Stimulated activated CD8-positive, alpha-beta memory T cell treated with anti-CD3 and anti-CD28 coated beads, Interleukin-15, amount 100 ng/mL, for 24 hours (primary cell): ENCODE data around the gene KLF3.

Experiments
- DNase-seq: peaks from one replicate; pipeline ENCODE4 v3.0.0-alpha.2; 2020; ENCODE audit warnings: low read depth

The KLF3 gene

DNA sequence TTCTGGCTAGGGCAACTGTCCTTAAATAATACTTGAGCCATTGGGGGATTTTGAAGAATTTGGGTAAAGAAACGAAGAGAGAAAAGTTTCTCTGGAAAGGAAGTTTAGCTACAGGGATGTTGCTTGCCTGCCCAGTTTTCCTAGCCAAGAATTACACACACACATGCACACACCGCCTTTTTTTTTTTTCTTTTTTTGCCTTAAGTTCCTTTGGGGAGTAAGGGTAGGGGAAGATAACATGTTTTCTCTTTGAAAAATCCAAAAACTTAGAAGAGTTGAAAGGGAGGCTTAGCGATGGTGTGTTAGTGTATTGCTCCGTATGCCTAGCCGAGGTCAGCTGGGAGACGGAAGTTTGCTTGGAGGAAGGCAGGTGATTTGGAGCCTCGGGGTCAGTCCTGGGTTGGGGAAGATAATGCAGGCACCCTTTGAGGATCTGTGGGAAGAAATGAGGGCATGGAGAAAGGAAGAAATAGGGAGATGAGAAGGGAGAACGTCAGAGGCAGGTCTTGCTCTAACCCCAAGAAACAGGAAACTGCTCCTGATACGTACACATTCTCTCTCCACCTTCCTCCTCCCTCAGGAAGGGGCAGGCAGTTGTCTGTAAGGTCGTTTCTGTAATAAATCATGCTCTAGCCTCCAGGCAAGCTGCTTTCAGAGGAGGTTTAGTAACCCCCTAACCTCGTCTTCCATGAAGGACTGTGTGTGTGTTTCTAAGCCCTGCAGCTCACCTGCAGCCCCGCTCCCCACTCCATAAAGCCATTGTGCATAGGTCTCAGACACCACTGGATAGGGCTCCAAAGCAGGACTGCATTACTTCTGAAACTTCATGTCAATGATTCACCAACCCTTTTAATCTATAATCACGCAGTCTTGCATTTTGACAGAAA is 10.5 kb downstream of the KLF3 start:
- DNase-seq, result no peak

DNA sequence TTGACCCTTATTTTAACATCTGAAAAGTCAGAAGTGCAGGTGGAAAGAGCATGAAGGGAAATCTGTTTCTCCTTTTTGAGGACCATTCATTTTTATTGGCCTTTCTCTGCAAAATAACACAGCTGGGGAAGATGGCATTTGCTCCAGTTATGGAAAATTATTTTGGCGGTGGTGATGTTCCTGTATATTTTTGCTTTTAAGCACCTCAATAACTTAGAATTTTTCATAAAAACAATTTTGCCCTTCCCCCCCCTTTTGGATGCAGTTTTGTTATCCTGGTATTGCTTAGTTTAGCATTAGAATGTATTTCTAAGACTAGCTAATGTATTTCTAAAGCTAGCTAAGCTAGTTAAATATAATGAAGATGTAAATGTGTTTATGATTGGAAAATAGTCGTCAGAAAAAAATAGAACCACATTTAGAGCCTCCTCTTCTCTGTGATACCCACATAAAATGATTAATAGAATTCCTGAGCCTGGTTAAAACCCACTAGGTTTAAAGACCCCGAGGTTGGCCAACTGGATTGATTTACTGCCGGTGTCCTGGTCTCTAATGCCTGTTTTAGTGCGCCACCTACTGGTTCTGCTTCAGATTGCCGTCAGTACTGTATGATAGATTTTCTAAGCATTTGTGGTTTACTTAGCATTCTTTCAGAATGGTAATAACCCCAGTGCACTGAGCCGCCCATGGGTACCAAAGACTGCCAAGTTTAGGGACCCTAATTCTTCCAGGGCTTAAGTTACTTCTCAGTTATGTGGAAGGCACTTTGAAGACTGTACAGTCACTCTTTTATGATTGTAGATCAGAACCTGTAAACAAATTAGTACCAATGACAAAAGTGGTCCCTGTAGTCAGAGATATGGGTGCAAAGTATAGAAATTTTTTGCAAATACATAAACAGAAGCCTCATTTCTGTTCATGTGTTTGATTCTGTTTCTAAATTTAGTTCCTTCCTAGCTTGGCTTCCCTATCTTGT is 11.4 kb downstream of the KLF3 start:
- peak; percentile 58 for DNase-seq

DNA sequence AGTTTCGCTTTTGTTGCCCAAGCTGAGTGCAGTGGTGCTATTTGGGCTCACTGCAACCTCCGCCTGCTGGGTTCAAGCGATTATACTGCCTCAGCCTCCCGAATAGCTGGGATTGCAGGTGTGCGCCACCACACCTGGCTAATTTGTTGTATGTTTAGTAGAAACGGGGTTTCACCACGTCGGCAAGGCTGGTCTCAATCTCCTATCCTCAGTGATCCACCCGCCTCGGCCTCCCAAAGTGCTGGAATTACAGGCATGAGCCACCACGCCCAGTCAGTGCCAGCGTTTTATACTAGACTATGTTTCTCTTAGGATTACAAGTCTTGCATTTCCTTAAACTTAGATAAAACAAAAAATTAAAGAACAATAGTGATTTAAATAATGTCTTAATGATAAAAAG is 13.0 kb downstream of the KLF3 start:
- no peak for DNase-seq

DNA sequence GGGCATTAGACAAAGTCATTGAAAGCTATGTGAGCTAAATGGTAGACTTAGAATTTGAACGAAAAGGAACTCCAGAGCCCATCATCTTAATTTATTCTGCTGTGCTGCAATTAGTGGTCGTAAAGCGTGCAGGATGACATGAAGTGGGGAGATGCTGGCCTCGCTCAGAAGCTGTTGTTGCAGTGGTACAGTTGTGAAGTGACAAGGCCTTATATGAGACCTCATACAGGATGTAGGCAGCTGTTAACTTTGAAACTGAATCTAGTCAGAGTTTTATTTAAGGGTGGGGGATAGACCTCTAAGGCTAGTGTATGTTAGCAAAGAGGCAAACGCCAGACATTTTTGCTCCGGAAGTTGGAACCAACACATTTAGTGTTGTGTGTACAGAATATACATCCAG is 13.4 kb downstream of the KLF3 start:
- DNase-seq, result no peak

DNA sequence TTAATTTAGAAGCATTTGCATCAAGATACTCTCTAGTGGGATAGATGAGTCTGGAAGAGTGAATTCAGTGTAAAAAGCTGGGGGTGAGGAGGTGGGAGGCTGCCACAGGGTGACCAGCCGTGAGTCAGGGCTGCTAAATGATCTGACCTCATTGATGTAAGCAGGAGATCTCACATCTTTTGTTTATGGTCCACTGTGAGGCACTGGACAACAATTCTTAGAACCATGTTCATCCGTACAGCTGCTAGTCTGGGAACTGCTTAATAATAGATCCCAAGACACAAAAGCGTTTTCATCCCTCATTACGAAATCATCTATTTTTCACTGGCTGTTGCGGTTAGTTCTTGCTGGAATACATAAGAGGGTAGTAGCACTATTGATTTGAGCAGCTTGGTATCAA is 14.1 kb downstream of the KLF3 start:
- no peak for DNase-seq

DNA sequence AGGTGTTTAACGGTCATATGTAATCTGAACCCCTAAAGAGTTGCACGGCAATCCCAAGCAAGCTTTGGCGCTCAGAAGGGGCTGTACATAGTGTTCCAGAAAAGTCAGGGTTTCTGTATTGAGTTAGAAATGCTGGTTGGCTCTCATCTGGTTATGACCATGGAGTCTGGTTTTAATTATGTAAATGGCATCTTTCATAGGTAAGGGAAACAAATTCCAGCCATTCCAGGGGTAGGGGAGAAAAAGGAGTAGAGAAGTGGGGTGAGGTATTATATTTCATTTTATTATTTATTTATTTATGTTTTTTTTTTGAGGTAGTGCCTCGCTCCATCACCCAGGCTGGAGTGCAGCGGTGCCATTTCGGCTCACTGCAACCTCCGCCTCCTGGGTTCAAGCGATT is 15.9 kb downstream of the KLF3 start:
- DNase-seq, result no peak

DNA sequence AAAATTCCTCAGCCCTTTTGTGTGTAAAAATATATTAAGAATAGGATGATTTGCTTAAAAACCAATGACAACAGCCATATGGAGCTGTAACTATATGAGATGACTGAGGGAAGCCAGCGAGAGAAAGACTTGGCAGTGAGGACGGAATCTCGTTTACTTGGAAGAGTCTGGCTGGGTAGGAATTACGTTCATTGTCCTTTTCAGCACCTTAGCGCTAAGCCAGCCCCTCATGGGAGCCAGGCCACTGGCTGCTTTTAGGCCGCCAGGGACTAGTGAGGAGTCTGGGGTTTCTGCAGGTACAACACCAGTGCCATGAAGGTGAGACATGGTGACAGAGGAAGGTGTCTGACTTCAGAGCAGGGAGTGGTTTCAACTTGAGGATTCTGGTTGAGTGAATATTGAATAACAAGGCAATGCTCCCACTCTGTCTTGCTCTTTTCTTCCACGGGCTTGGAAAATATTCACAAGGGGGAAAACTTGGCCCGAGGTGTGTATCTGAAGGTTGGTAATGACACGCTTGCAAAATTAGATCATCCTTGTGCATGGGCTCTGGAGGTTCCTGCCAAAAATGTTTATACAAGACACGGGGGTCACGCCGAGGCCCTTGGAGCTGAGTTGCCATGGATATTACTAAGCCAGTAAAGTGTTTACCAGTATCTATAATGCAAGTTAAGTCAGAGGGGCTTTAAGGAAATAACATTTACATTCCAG is 17.4 kb downstream of the KLF3 start:
- no peak for DNase-seq

DNA sequence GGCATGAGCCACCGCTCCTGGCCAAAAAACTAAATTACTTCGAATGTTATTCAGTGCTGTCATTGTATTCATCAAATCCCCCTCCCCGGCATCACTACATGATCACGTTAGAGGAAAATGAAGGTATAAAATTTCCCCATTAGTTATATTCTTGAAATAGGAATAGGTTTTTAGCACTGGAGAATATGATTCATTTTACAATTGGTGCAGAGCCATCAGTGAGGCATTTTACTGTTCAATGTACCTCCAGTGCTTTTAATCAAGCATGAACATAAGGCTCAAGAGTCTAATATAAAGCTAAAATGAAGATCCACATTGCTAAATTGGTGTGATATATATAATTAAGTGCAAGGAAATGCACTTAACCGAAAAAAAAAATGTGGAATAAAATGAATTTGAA is 18.3 kb downstream of the KLF3 start:
- no peak for DNase-seq

DNA sequence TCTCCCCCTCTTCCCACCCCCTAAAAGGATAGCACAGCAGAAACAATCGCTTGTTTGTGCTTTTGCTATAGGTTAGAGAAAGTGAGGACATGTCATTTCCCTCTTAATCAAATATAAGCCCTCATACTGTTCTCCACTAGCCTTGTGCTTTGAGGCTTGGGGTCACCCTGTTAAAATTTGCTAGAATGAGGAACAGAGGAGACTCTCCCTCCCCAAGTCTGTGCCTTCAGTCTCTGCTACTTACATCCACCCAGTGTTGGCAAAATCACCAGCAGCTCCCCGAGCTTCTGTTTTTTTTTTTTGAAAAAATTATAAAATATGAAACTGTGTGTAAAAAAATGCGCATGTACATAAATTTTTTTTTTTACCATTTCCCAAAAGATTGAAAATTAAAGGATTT is 19.3 kb downstream of the KLF3 start:
- no peak for DNase-seq

DNA sequence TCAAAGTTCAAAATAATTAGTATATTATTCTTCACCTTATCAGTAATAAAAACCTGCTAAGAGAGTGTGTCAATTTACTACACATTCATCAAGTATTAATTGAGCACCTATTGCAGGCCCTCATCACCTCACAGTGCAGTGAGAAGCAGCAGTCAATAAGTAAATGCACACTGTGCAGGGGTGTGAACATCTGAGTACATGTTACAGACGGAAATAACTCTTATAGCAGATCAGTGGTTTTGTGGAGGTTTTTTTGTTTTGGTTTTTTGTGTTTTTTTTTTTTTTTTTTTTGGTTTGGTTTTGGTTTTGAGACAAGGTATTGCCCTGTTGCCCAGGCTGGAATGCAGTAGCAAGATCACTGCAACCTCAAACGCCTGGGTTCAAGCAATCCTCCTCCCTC is 20.3 kb downstream of the KLF3 start:
- no peak for DNase-seq

DNA sequence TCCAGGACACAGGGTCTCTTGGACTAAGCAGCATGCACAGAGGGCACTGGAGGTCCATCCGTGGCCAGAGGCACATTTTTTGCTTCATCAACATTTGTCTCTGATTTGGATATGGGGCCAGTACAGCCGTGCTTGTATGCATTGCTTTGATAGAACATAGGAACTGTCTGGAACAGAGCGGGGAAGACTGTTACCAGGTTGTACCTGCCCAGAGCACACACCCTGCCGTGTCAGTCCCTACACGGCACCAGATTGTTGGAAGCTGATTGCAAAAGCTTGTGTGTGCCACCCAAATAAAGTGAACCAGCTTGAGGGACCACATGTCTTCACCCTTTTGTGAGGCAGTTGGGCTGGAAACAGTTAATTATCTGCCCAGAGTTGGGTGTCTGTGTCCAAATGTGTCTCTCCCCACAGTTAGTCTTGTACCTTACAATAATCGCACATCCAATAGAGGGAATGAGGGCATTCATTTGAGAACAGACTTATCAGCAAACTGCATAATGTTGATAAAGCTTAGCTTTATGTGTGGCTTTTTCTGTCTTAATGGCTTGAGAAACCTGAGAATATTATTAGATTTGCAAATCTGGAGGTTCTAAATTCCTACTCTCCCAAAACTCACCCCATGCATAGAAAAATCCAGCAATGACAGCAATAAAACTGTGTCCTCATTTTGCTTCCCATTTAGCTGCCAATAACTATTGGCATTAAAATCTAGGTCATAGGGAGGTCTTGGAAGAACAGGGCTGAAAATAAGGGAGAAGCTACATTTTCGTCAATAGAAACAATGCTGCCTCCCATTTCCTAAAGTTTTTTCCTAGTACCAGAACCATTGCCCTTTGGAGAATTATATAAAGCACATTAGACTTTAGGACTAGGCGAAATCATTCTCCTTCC is 21.2 kb downstream of the KLF3 start:
- no peak for DNase-seq

DNA sequence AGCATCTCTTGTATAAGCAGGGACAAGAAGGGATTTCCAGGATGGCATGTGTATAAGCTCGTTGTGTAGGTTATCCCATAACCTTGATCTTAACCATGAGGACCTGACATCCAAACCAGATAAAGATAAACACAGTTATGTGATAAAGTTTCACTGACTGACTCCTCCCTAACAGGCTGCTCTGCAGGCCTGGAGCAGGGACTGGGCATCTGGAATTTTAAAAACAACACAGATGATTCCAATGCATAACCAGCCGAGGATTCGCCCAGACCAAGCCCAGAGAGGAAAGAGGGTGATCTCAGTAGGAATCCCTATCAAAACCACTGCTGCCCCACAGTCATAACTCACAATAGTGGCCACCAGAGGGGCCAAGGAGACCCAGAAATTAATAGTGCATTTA is 22.7 kb downstream of the KLF3 start:
- no peak for DNase-seq

DNA sequence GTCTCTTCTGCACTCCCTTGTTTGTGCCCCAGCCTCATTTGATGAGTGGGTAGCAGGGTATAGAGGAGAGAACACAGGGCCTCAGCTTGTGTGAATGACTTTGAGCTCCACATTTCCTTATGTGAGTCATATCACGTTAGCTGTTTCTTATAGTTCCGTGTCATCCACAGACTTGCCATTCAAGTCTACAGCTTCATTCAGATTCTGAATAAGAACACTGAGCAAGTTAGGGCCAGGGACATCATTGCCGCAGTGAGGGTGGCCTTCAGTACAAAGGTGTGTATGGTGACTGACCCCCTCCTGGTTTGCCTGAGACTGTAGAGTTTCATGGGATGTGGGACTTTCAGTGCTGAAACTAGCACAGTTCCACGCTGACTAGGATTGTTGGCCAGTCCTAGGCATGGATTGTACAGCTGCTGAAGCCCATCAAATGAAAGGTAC is 23.6 kb downstream of the KLF3 start:
- DNase-seq, result no peak

DNA sequence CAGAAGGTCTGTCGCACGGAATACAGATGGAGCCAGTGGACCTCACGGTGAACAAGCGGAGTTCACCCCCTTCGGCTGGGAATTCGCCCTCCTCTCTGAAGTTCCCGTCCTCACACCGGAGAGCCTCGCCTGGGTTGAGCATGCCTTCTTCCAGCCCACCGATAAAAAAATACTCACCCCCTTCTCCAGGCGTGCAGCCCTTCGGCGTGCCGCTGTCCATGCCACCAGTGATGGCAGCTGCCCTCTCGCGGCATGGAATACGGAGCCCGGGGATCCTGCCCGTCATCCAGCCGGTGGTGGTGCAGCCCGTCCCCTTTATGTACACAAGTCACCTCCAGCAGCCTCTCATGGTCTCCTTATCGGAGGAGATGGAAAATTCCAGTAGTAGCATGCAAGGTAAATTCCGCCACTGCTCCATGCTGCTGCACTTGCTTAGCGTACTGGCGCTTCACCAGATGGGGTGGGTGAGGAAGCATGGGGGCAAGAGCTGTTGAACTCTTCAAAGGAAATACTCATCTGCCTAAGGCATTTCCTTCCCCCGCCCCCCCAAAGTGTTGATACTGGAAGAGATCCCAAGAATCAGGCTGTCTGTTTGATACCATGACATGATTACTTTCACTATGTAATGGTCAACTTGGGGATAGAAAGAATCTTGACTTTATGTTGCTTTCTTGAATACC is 24.8 kb downstream of the KLF3 start:
- no peak for DNase-seq

DNA sequence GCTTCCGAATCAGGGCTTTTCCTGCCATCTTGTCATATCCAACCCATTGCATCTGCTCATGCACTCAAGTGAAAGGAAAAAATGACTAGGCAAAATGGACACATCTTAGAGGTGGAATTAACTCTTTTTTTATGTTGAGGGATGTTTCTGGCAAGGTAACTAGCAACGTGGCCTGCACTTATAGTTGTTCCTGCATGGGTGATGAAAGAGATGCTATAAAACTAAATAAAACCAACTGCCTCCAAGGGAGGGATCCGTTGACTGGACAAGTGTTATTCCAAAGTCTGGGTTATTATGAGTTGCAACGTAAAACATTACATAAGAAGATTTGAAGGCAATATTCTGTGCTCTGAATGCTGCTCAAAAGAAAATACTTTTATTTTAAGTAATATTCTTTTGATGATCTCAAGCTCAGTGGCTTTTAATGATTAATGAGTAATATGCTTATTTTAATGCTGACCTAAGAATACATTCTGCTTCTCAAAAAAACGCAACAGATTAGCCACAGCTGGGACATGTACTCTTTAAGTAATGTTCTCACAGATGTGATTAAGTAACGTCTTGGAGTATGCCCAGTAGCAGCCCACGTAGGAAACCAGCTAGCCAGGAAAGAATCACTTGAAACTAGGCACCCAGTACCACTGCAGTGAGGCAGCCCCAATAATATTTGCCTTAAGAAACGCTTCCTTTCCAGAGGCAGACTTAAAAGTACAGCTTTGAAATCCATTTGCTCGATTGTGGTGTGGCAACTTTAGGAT is 27.4 kb downstream of the KLF3 start:
- no peak for DNase-seq

DNA sequence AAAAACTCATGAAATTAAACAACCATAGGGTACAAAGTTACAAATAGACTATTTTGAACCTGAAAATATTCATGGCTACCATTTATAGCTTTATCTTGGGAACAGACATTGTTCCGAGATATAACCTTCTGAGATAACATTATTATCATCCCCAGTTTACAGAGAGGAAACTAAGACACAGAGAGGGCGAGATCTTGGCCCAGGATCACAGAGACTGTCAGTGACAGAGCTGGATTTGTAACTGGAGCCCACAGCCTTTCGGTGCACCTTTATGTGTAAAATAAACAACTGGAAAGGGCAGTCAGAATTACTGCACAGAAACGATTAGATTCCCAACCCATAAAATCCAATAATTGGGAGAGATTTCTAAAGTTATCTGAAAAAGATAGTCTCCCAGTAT is 28.4 kb downstream of the KLF3 start:
- DNase-seq, result no peak

DNA sequence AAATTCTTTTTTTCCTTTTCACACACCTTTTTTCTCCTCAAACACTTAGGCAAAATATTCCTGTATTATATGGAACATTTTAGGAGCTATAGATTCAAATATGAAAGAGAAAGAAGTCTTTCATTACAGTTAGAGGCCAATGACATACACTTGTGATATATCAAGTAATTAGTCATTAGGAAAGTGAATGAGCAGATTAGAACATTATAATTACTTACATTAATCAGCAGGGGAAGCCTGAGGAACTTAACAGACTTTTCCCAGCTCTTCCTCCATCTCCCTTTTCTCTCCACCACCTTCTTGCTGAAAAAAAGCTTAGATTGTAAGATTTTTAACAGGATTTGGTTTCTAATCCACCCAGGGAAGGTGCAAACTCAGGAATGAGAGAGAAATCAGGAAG is 29.6 kb downstream of the KLF3 start:
- DNase-seq, result no peak

DNA sequence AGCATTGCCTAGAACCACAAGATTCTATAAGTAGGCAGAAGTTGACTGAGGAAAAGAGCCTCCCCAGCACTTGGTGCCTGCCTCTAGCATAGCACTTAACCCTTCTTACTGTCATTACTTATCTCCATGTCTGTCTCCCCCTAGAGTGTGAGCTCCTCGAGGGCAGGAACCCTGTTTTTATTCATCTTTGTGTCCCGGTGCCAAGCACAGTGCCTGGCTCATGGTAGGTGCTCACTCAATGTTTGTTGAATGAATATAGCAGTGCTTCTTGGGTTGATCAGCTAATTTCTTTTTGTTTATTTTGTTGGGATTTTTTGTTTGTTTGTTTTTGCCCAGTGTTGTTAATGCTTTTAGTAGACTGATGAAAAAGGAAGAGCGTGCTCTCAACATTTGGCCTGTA is 30.3 kb downstream of the KLF3 start:
- no peak for DNase-seq

DNA sequence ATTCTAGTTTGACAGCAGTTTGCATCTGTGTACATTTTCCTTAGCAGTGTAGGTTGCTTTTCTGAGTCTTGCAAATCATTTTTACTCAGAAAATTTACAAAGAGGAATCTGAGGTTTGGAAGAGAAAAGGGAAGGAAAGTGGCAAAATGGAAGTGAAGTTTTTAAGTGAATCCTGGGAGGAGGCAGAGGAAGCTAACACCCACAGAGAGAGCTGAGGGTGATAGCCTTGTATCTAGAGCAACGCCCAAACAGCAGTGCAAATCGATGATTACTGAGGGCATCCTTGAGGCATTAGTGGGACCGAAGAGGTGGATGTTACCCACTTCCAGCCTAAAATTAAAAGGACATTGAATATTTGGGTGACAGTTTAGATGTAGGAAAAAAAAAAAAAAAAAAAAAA is 31.8 kb downstream of the KLF3 start:
- DNase-seq, result no peak

DNA sequence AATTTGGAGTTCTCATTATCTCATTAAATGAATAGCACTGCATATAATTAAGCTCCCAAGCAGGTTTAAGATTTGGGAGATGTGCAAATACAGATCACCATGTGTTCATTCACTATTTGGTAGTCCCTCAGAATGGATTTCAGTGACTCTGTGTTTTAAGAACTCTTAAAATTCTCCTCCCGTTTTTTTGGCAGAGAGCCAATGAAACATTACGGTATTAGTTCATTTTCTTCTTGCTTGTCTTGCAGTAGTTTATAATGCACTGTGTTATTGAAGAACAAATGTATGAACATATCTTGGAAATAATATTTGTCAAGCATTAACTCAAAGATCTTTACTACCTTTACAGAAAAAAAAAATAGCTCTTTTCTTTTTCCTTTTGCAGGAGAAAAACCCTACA is 32.7 kb downstream of the KLF3 start:
- DNase-seq, result no peak
